ENCODE results near the gene IRF5. TPM values are rescaled to one million over a fixed set of nuclear protein-coding genes. Genes with fewer than 3 reads are reported as not detected.
"Not testable (repeated sequence)": the region's sequence is repeated elsewhere in the genome, so short reads cannot be mapped to it uniquely, and the experiment has no call there.

Gene IRF5
- total RNA-seq, 1 donor, result under 0.01 TPM

- Histone ChIP-seq H3K4me2 (ENCODE audit: insufficient read depth, low read length) (no peak overlapping the region), H3K4me1 (ENCODE audit: insufficient read depth, low read length) (peaks cover 3% of the 10 kb centered on the region), H3K36me3 (ENCODE audit: insufficient read depth, low read length) (no peaks in the 10 kb centered on the region), H3K79me2 (ENCODE audit: insufficient read depth, low read length) (no peaks in the 10 kb centered on the region), H4K20me1 (ENCODE audit: insufficient read depth, low read length) (no peaks in the 10 kb centered on the region), H3K27ac (ENCODE audit: low read depth, low read length) (no peak overlapping the region), H3K4me3 (ENCODE audit: insufficient read depth, low read length) (no peak overlapping the region), H2AFZ (ENCODE audit: low read length) (no peak overlapping the region), H3K27me3 (ENCODE audit: insufficient read depth, low read length) (peaks cover 41% of the 10 kb centered on the region), H3K9me3 (ENCODE audit: low read depth, low read length) (no peaks in the 10 kb centered on the region)
- no peak for TF ChIP-seq CTCF (IDR thresholded peaks at IDR 0.05; ENCODE audit: extremely low read depth, low read depth, low read length)
- DNase-seq (ENCODE audit: insufficient read length, low spot score, missing footprints), result peak; percentile 76
Measured at GRCh38 chr7:128940494-128941322, 3.0 kb downstream of the IRF5 start.

- H3K79me2 ChIP-seq (ENCODE audit: insufficient read depth, low read length), result no peaks in the 10 kb centered on the region
- no peak for TF ChIP-seq CTCF (IDR thresholded peaks at IDR 0.05; ENCODE audit: extremely low read depth, low read depth, low read length)
Measured at GRCh38 chr7:128941323-128941890, 3.7 kb downstream of the IRF5 start.

GRCh38 chr7:128941946-128942526, 4.3 kb downstream of the IRF5 start:
- no peak overlapping the region for H3K4me2 ChIP-seq (ENCODE audit: insufficient read depth, low read length)
- peaks cover 33% of the 10 kb centered on the region for H3K27me3 ChIP-seq (ENCODE audit: insufficient read depth, low read length)
- DNase-seq (ENCODE audit: insufficient read length, low spot score, missing footprints), result peak; percentile 77
- H3K36me3 ChIP-seq (ENCODE audit: insufficient read depth, low read length), result no peaks in the 10 kb centered on the region
- no peak overlapping the region for H2AFZ ChIP-seq (ENCODE audit: low read length)
- peaks cover 3% of the 10 kb centered on the region for H3K4me1 ChIP-seq (ENCODE audit: insufficient read depth, low read length)
- no peaks in the 10 kb centered on the region for H3K9me3 ChIP-seq (ENCODE audit: low read depth, low read length)
- no peak for TF ChIP-seq CTCF (IDR thresholded peaks at IDR 0.05; ENCODE audit: extremely low read depth, low read depth, low read length)
- H4K20me1 ChIP-seq (ENCODE audit: insufficient read depth, low read length), result no peaks in the 10 kb centered on the region
- H3K79me2 ChIP-seq (ENCODE audit: insufficient read depth, low read length), result no peaks in the 10 kb centered on the region
- H3K27ac ChIP-seq (ENCODE audit: low read depth, low read length), result no peak overlapping the region
- H3K4me3 ChIP-seq (ENCODE audit: insufficient read depth, low read length), result no peak overlapping the region

More at GRCh38 chr7:128941323-128941890, 3.7 kb downstream of the IRF5 start:
- Histone ChIP-seq H4K20me1 (ENCODE audit: insufficient read depth, low read length) (no peaks in the 10 kb centered on the region), H3K36me3 (ENCODE audit: insufficient read depth, low read length) (no peaks in the 10 kb centered on the region), H3K4me3 (ENCODE audit: insufficient read depth, low read length) (no peak overlapping the region), H3K27ac (ENCODE audit: low read depth, low read length) (no peak overlapping the region), H3K27me3 (ENCODE audit: insufficient read depth, low read length) (peaks cover 39% of the 10 kb centered on the region), H2AFZ (ENCODE audit: low read length) (no peak overlapping the region), H3K4me1 (ENCODE audit: insufficient read depth, low read length) (peaks cover 3% of the 10 kb centered on the region), H3K4me2 (ENCODE audit: insufficient read depth, low read length) (no peak overlapping the region), H3K9me3 (ENCODE audit: low read depth, low read length) (no peaks in the 10 kb centered on the region)
- peak; percentile 85 for DNase-seq (ENCODE audit: insufficient read length, low spot score, missing footprints)

GRCh38 chr7:128943251-128943650, 5.5 kb downstream of the IRF5 start:
- not testable (repeated sequence) for H2AFZ ChIP-seq (ENCODE audit: low read length); H3K4me1 ChIP-seq (ENCODE audit: insufficient read depth, low read length); H3K9me3 ChIP-seq (ENCODE audit: low read depth, low read length); H3K4me2 ChIP-seq (ENCODE audit: insufficient read depth, low read length); DNase-seq (ENCODE audit: insufficient read length, low spot score, missing footprints); H3K27ac ChIP-seq (ENCODE audit: low read depth, low read length); H3K36me3 ChIP-seq (ENCODE audit: insufficient read depth, low read length); H3K79me2 ChIP-seq (ENCODE audit: insufficient read depth, low read length); H4K20me1 ChIP-seq (ENCODE audit: insufficient read depth, low read length); H3K4me3 ChIP-seq (ENCODE audit: insufficient read depth, low read length)
- peaks cover 21% of the 10 kb centered on the region for H3K27me3 ChIP-seq (ENCODE audit: insufficient read depth, low read length)
